NCI-H2227 (cell line): Measurements from ENCODE around the gene EIF4EBP3.
"Not testable (repeated sequence)": the region's sequence is repeated elsewhere in the genome, so short reads cannot be mapped to it uniquely, and the experiment has no call there.

Experiments used
- DNase-seq: peaks from one replicate; lab custom pipeline; 2025; ENCODE audit not compliant: unreplicated experiment; lab: John Stamatoyannopoulos, UW

Gene EIF4EBP3

GRCh38 chr5:140575309-140575708 is 27.8 kb downstream of the EIF4EBP3 start:
- no peak for DNase-seq

- no peak for DNase-seq
Measured at GRCh38 chr5:140576776-140577201, 29.3 kb downstream of the EIF4EBP3 start.

GRCh38 chr5:140579188-140579747 is 31.8 kb downstream of the EIF4EBP3 start:
- not testable (repeated sequence) for DNase-seq

GRCh38 chr5:140587495-140587894 is 40.0 kb downstream of the EIF4EBP3 start:
- no peak for DNase-seq

- no peak for DNase-seq
Measured at GRCh38 chr5:140588311-140589070, 41.0 kb downstream of the EIF4EBP3 start.

- DNase-seq, result no peak
Measured at GRCh38 chr5:140590861-140591260, 43.4 kb downstream of the EIF4EBP3 start.

GRCh38 chr5:140591747-140592372 is 44.4 kb downstream of the EIF4EBP3 start:
- DNase-seq, result no peak

GRCh38 chr5:140593070-140593469 is 45.6 kb downstream of the EIF4EBP3 start:
- DNase-seq, result not testable (repeated sequence)

- no peak for DNase-seq
Measured at GRCh38 chr5:140594169-140594568, 46.7 kb downstream of the EIF4EBP3 start.

GRCh38 chr5:140595538-140596300 is 48.3 kb downstream of the EIF4EBP3 start:
- no peak for DNase-seq

GRCh38 chr5:140596321-140596741 is 48.9 kb downstream of the EIF4EBP3 start:
- no peak for DNase-seq

GRCh38 chr5:140598836-140599235 is 51.4 kb downstream of the EIF4EBP3 start:
- DNase-seq, result no peak
